Measurements from ENCODE around the gene HSPA12A.
A peak's percentile ranks its signal among the peaks of the same experiment; 100 is the strongest.

Gene HSPA12A

DNA sequence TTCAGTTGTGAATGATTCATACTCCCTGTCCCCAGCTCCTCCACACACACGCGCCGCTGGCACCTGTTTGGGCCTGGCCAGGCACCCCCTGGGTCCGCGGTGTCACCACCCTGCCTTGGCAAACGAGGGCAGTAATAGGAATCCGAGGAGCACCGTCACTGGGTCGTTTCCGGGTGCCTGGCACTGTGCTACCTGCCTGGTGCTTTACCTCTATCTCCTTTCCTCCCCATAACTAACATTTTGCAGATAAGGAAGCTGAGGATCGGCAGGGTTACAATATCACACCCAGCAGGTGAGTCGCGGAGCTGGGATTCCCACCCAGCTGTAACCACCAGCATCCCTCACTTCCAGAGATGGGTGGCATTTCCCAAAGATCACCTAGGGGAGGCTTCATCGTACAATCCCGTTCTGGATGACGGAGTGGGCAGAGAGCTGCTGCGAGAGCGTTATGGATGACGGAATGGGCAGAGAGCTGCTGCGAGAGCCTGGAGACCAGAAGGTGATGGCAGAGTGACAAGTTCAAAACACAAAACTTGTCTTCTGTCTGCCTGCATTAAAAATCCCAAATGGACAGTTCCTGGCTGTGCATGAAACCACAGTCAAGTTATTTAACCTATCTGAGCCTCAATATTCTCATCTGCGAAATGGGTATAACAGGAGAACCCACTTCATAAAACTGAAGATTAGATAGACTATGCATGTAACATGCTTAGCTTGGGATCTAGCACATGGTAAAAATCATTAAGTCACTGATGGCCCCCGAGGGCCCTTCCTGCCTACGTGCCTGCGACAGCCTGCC, 1.1 kb upstream of the HSPA12A start:
- no peak for DNase-seq

DNA sequence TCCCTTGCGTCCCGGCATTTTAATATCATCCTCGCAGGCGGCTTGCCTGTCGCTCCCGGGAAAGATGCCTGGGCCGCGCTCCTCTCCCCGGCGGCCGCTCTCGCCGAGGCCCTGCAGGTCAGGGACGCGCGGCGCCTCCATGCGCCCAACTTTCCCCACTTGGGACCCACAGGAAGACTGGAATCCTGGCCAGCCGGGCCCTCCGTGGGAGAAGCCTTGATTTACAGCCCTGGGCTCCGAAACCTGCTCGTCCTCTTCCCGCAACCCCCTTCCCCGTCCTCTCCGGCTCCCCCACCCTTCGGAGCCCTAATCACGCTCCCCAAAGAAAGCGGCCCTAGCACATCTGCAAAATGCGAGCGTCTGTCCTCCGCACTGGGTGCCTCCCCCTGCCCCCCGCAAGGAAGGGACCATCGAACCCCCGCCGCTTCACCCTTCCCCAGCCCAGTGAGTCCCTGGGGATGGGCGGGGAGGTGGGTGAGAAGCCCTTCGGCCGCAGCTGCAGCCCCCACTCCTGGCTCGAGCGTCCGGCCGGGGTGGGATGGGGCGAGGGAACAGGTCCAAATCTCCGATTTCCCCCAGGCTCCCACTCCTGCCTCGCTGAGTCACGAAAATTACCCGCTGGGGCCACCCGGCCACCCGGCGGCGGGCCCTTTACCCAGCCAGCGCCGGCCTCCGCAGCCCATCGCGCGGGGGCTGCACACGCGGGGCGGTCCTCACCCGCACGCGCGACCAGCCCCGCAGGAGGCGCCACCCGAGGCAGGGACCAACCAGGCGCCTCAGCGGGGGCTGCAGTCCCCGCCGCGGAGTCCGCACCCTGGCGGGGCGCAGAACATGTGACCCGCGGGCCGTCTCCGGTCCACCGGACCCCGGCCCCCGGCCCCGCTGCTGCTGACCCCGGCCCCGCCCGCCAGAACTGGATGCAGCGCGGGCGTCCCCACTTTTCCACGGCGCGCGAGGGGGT, 695 bp downstream of the HSPA12A start:
- DNase-seq = no peak

DNA sequence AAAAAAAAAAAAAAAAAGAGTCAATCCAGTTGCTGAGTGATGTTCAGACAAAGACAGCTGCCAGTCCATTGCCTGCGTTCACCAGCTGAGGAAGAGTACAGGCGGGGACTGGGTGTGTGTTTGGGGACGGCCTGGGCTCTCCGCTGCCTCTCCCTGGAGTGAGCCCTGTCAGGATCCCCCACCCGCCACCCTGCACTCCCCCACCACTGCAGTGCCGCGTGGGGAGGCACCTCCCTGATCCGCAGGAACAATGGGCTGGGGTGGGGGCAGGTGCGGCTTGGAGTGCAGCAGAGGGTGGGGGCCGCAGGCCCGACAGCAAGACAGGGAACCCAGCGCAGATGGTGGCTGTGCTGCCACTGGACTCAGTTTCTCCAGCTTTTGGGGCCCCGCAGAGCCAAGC, 1.4 kb downstream of the HSPA12A start:
- DNase-seq = no peak

DNA sequence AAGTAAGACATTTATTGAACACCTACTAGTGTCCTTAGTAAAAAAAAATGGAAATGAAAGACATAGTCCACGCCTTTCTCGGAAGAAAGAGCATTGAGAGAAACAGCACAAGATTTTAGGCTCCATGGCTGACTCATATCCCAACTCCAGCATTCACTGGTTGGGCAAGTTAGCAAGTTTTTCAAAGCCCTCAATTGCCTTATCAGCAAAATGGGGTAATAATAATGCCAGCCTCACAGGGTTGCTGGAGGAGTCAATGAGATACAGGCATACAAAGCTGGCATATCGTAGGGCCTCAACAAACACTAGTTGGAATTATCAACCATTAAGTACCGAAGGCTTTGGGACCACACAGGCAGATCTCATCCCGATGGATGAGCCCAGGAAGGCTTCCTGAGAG, 4.0 kb downstream of the HSPA12A start:
- no peak for DNase-seq

DNA sequence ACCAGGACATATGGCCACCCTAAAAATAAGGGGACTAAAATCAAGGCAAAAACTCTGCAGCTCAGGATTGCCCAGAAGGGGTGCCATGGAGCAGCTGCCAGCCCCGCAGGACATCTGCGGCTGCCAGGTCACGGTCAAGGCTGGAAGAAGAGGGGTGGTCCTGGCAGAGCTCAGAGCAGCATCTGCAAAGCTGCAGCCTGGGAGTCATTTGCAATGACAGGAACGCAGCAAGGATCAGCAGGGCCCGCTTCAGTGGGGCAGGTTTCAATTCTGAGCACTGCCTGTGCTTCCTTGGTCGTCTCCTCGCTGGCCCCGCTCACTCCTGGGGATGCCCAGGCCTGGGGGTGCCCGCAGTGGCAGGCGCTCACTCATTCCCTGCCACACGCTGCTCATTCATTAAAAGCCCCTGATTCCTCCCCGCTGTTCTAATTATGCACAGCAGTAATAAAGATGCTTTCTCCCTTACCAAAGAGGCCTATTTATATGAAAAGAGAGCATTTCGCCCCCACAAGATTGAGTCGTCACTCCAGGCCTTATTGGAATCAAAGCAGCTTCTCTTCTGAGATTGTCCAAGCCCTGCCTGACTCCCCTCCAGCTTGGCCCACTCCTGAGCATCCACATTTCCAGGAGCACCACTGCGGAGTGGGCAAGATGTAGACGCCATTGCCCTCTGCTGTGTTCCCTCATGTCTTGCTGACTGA, 4.6 kb downstream of the HSPA12A start:
- no peak for DNase-seq

DNA sequence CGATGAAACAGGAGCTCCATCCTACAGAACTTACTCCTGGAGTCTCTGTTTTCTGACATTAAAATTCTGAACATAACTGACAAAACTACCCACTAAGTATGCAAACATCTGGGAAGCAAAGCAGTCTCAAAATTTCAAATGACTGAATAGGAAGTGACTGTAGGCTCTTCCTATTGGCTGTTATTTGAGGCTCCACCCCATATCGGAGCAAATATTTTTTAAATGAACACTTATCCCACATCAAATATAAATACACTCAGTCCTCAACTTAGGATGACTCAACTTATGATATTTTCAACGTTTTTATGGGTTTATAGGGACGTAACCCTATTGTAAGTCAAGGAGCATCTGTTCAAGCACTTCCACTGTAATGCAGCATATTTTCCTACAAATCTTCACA, 8.8 kb downstream of the HSPA12A start:
- DNase-seq = no peak

DNA sequence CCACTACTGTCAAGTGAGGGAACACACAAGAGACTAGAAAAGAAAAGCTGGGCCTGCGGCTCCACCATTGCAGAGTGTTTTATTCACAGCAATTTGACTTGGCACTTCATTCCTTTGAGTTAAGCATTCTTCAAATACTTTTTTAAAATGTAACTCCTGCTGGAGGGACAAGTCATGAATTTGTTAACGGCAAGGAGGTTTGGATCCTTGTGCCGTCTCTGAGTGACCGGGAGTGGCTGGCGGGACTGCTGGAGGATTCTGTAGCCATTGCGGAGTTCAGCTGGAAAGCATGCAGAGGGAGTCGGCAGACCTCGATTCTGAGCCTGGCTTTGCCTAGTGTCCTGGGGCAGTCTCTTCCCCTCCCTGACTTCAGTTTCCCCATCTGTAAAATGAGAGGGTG, 9.8 kb downstream of the HSPA12A start:
- DNase-seq = no peak

DNA sequence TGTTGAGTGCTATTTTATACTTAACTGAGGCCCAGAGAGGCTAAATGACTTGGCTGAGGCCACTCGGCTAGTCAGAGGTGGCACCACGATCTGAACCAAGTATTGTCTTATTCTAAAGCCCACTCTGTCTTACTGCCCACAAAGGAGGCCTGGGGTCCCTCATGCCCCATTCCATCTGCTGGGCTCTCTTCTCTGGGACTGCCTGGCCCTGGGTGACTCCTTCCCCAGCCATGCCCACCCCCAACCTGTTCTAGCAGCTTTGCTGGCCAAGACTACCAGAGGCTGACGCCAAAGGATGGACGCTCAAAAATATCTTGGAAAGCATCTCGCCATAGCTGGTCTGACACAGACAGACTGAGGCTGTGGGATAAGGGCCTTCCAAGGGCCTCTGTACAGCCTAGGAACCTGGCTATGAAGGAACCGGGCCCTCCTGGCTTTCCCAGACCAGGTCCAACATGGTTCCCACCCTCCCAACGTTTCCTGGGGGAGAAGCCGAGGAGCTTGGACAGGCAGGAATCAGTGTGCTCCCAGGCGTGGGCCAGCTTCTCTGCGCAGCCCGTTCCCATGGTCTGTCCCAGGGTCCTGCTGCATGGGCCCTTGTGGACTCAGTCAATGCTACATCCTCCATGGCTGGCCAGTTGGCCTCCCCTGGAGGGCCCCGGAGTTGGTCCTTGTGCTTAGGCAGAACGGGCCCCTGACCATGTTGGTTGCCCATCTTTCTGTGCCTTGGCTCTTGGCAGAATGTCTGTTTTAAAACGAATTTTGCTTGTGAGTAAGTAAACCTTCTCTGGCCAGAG, 11.7 kb downstream of the HSPA12A start:
- DNase-seq = no peak

DNA sequence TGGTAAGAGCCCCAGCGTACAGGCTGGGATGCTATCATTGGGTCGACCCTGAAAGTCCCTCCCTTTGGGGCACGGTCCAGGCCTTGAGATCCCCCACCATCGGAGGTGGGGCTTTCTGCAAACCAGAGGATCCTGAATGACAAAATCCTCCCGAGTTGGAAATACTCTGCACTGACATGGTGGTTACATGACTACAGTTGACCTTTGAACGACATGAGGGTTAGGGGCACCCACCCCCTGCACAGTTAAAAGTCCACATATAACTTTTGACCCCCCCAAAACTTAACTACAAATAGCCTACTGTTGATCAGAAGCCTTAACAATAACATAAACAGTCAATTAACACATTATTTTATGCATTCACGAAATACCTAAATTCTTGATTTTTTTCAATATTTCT, 13.1 kb downstream of the HSPA12A start:
- DNase-seq = no peak

DNA sequence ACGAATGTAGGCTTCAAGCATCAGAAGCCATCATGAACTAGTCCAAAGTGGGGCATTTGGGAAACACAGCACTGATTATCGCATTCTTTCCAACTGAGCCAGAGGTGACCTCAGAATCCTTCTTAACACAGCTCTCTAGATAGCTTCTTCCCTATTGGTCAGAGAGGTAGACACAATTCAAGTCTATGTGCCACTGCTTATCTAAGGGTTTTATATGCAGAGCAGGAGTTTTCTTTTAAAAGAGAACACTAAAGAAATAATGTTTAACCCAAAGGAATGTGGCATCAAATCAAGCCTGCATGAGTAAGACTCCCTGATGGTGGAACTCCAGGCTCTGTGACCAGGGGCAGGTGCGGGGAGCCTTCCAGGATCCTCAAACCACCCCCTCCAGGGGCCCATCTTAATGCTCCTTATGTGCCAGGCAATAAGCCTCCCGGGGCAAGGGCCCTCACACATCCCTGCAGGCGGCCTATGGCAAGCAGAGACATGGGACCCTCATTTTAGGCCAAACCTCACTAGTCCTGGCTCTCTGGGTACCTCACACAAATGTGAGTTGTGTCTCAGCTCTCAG, 13.8 kb downstream of the HSPA12A start:
- DNase-seq = no peak

DNA sequence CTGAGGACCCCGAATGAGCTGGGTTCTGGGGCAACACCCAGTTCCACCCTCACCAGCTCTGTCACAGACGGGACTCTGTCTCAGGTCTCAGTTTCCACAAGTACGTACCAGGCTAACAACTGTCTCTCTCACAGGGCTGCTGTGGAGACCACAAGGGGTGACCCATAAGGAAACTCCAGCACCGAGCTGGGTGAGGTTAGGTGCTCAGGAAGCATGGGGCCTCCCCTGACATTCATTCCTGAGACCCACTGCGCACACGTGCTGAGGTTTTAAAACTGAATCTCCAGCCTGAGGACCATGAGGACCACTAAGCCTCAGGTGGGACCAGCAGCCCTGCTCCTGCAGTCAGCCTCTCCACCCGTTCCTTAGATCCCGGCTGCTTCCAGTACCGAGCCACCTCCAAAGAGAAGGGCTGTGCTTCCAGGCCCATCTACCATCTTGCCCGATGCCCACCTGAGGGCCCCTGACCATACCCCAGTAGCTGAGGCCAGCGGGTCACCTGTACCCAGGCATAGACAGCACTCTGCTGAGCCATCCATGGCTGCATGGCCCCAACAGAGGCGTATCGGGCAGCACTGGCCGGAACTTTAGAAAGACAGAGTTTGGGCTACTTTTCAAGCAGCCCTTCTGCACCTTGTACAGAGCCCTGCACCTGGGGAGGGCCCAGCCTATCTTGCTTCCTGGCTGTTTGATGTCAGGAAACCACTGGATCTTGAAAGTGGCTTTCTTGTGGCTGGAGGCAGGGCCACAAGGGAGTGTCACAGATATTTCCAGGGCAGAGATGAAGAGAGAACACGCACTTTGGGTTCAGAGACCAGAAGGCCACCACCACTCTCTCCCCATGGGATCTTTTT, 18.7 kb downstream of the HSPA12A start:
- DNase-seq = no peak

DNA sequence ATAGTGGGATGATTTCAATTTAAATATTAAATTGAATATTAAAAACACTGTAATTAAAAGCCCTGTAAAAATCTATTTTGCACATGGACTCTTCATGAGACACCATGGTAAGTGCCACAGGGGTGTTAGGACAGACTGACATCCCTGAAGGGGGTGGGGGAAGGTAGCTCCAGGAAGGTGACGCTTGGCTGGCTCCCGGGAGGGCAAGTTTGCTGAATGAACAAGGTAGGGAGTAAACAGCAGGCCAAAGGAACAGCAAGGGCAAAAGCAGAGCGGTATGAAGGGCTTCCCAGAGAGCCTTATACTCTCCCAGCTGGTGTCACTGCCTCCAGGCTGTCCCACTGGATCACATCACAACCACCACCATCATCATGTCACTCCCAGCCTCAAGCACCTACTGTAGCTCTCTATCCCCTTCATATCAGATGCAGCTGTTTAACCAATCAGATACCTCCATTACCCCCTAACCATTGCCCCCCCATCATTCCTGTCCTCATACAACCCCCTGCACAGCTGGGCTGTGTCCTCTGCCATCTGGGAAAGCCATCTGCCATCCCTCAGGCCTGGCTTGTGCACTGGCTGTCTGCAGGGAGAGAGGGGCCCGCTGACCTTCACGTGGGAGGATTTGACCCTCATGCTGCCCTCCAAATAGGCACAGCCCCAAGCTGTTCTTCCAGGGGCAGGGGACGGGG, 19.5 kb downstream of the HSPA12A start:
- peak; percentile 71 for DNase-seq

DNA sequence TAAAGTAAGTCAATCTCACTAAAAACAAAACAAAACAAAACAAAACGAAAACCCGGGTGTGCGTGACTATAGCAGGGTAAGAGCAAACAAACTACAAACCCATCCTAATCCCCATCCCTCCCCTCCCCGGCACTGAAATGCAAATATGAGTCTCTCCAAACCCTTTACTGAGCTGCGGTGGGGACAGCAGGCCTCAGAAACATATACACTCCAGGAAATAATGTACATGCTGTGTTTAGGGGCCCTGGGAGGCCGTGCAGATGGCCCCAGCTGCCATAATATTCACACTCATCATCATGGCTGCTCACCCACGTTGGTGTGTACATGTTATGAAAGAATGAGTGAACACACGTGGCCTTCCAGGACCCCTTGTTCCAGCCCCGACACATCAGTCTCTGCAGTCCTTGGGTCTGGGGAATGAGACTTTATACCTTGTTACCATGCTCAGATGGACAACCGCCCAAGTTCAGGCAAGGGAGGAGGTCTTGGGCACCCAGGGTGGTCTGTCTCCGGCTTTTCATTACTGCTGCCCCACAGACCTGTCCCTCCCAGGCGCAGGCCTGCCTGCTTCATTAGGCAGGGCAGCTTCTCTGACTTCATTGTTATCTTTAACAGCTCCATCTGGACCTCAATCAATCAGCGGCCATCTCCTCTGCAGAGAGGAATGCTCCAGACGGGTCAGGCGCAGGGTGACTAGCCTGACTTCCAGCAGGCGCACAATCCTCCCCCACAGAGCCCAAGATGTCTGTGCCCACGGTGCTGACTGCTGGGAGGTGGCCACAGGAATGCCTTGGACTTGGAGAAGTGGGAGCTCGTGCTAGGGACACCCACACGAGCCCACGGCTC, 20.6 kb downstream of the HSPA12A start:
- DNase-seq = no peak

DNA sequence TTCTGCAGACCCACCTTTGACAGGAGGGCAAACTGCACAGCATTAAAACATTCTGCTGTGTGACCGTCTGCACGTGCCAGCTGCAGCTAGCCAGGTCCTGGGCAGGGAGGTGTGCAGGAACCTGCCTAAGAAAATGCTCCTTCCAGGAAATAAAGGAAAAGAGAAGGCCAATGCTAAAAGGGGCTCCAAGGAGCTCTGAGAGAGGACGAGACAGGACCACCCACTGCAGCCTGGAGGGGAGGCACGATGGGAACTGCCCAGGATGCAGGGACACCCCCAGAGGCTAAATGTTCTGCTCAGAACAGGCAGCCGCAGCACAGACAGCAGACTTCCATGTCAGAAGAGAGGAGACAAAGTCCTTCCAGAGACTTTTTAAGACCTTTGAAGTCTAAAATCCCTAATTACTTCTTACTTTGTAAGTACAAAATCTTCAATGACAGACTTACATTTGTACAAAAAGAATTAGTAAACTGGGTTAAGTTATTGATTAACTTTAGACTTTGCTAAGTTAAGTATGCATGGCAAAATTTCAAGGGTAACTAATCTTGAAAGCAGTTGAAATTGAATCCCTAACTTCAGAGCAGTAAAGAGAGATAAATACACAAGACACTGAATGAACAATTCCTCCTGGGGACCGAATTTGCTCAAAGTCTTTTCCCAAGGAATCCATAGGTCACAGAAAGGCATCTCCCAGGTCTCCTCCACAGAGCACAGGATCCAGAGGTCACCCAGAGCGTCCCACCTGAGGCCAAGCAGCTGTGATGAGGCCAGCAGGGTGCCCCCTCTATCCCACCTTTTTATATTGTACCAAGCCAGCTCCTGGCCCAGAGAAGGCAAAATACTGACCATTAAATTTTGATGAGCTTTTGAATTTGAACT, 21.5 kb downstream of the HSPA12A start:
- DNase-seq = no peak

DNA sequence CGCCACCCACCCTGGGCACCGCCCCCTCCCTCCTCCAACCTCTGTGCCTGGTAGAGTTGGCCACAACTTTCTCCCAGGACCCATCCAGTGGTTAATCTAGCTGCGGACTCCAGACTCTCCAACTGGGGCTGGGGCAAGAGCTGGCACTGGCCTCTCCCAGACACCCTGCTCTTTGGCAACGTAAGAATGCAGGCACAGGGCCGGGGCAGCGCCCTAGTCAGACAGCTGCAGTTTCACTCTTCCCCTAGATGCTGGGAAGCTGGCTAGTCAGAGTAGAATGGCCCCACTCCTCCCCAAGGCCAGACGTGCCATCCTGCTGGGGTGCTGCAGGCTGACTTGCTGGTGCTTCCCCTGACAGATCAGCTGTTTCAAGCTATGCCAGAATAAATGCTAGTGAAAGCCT, 22.1 kb downstream of the HSPA12A start:
- DNase-seq = no peak

DNA sequence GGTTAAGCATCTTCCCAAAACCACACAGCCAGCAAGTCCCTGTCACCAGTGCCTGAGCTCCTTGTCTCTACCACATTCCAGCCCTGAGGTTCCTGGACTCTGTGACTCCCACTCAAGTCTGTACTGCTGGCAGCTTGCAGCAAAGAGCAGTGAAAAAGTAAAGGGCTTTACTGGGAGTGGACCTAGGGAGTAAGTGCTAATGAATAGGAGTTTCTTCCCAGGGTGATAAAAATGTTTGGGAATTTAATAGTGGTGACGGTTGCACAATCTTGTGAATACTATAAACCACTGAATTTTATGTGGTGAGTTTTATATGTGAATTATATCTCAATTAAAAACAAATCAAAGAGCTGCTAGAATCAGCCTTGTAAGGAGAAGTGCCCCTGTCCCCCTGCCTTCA, 22.6 kb downstream of the HSPA12A start:
- no peak for DNase-seq

DNA sequence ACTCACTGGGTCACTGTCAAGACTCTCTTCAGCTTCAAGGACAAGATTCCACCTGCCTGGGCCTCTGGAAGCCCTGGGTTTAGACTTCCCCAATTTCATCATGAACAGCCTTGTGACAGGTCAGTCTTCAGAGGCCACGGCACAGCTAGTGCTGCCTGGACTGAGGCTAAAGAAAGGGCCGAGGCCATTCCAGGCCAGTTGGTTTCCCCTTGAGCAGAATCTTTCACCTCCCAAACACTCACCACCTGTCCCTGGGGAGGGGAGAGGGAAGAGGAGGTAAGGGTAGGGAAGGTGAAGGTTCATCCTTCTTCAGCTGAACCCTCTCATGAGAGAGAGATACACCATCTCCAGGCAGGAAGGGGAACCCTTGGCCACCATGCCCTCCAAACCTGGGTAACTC, 24.3 kb downstream of the HSPA12A start:
- DNase-seq = no peak

DNA sequence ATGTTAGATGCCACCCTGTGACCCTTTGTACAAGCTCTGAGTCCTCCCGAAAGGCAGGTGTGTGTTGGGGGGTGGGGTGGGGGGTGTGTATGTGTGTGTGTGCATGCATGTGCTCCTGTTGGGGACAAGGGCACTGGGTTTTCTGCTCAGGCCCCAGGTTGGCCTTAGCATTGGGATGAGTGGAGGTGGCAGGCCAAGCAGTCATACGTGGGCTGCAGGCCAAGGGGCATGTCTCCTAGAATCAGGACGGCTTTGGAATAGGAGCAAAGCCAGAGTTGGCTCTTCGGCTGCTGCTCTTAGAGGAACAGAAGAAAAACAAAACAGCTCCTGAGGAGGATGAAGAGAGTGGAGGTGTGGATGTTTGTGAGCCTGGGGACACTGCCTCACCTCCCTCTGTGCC, 26.0 kb downstream of the HSPA12A start:
- no peak for DNase-seq
